CD1c-positive myeloid dendritic cell (primary cell): ENCODE results near the gene CCDC192.

Experiments used
- DNase-seq: peaks from one replicate; pipeline ENCODE4 v3.0.0-alpha.2; 2016; ENCODE audit errors: extremely low spot score

The CCDC192 gene

GRCh38 chr5:127810707-127811490, 107.7 kb downstream of the CCDC192 start:
- no peak for DNase-seq

GRCh38 chr5:127812570-127812969, 109.4 kb downstream of the CCDC192 start:
- DNase-seq: no peak

- no peak for DNase-seq
These were observed 110.7 kb downstream of the CCDC192 start for GRCh38 chr5:127813633-127814587.

GRCh38 chr5:127814588-127814973, 111.4 kb downstream of the CCDC192 start:
- DNase-seq: no peak

DNA sequence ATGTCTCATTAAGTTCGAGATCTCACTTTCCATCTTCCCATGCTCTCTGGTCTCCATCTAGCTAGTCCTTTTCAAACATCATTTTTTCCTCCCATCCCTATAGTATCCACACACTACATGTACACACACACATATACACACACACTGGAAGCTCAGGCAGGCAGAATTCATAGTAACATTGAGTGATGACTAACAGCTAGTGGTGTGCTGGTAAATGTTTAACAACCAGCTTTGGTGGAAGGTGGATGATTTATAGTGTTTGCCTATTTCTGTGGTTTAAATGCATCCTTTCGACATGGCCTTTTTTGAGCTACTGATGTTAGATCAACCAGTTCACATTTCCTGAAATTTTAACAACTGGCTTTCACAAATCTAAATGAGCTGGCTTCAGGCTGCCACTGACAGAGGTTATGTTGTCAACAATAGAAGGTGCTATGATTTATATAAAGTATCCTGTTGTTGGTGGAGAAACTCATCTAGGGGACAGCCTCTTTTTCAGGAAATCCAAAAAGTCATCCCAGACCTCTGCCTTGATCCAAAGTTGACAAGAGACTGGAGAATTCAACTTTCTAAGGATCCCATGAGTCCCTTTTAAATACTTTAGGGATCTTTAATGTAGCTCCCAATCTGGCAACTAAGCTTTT, 117.8 kb downstream of the CCDC192 start:
- DNase-seq: no peak

DNA sequence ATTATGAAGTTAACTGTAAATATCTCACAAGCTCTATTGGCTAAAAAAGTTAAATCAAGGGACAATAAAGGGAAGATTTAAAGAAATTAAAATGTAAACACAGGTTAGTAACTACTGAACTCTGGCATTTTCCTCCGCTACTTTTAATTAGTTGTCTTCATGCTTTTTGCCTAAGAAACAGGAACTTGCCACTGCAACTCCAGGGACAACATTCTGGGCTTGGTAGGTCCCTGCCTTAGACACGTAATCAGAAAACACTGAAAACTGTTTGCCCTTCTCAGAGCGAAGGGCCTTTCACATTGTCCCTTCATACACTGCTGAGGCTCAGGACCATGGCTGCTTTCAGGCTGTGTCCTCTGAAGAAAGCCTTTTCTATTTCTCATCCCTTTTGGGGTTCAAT, 118.7 kb downstream of the CCDC192 start:
- DNase-seq: no peak

GRCh38 chr5:127824126-127824525, 120.9 kb downstream of the CCDC192 start:
- DNase-seq: no peak

DNA sequence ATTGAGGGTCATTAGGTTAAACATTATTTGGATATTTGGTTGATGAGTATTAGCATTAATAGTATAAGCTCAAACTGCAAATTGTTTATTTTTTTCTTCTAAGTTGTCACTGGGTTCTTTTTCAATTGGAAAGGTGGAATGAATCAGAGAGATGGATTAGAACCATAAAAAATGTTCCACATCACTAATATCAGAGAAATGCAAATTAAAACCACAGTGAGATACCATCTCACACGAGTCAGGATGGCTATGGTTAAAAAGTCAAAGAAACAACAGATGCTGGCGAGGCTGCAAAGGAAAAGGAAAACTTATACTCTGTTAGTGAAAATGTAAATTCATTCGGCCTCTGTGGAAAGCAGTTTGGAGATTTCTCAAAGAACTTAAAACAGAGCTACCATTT, 122.8 kb downstream of the CCDC192 start:
- no peak for DNase-seq

- no peak for DNase-seq
These were observed 124.3 kb downstream of the CCDC192 start for GRCh38 chr5:127827451-127827850.

DNA sequence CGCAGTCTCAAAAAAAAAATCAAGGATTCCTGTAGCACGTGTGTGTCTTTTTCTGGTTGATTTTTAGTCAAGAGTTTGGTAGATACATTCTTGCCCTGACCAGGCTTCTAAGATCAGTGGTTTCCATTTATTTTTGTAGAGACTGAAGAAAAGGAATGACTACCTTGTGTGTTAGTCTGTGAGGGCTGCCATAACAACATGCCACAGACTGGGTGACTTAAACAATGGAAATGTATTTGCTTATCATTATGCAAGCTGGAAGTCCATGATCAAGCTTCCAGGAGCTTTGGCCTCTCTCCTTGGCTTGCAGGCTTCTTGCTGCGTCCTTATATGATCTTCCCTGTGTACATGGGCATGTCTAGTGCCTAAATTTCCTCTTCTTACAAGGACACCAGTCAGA, 127.0 kb downstream of the CCDC192 start:
- DNase-seq: no peak

DNA sequence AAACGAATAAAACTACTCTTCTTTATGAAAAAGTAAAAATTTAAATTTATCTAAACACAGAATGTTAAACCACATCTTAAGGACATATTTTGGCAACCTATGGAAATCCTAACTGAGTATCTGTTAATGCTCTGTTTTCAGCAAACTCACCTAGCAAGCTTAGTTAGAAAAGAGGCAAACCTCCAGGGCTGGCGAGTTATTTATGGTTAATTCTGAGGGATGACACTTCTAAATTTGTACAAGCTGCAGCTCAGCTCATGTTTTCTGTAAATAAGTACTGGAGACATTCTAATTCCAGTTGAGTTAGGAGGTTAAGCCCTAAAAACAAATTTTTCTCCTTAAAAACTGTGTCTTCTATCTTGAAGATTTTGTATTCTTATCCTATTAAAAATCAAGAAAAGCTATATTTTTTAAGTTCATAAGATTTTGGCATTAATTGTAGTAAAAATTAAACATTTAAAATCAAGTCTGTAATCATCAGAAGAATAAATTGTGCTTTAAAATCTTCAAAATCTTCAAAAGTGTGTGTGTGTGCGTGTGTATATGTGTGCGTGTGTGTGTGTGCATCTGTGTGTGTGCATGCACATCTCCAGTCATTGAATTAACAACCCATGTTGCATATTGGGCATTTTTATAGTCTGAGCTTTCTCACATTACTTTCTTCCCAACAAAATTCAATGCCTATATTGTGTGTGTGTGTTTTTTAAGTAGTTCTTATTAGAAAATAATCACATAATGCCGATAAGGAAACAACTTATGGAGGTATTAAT, 127.8 kb downstream of the CCDC192 start:
- no peak for DNase-seq

- peak; percentile 32 for DNase-seq
These were observed 128.9 kb downstream of the CCDC192 start for GRCh38 chr5:127832067-127832466.

- no peak for DNase-seq
These were observed 130.9 kb downstream of the CCDC192 start for GRCh38 chr5:127834094-127834531.

GRCh38 chr5:127834554-127834953, 131.4 kb downstream of the CCDC192 start:
- no peak for DNase-seq

- peak; percentile 45 for DNase-seq
These were observed 135.5 kb downstream of the CCDC192 start for GRCh38 chr5:127838661-127839060.

- peak; percentile 53 for DNase-seq
These were observed 135.9 kb downstream of the CCDC192 start for GRCh38 chr5:127839072-127839471.

- DNase-seq: peak; percentile 79
These were observed 136.5 kb downstream of the CCDC192 start for GRCh38 chr5:127839496-127840197.

- peak; percentile 64 for DNase-seq
These were observed 137.0 kb downstream of the CCDC192 start for GRCh38 chr5:127840198-127840524.

GRCh38 chr5:127840809-127841208, 137.6 kb downstream of the CCDC192 start:
- no peak for DNase-seq

- no peak for DNase-seq
These were observed 141.4 kb downstream of the CCDC192 start for GRCh38 chr5:127844581-127845021.

DNA sequence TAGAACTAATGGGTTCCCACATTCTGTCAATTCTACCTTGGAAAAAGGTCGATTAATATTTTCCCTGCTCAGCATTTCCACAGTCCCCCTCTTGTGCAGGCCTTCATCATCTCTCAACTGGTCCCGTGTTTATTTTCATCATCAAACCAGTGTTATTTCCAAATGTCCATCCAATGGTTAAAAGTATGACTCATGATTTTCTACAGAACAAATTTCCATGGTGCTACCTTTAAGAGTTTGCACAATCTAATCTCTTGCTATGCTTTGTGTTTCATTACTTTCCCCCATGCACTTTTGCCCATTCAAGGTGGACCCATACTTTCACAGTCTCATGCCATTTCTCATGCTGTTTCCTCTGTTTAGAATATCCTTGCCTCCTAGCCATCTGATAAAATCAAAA, 143.7 kb downstream of the CCDC192 start:
- DNase-seq: no peak
